GM18505 (cell line): ENCODE results near the gene NELFB.

Experiments
- ATAC-seq: cut with Tn5 transposase; IDR thresholded peaks from one replicate; pipeline ENCODE4 v1.9.1; 2021; ENCODE audit not compliant: unreplicated experiment
- POLR2A ChIP-seq: IDR thresholded peaks from 4 replicates; pipeline ENCODE4 v1.6.1; 2011; ENCODE audit warnings: borderline replicate concordance; ENCODE audit not compliant: insufficient read depth, insufficient read length; ENCODE audit errors: extremely low read depth

NELFB gene

GRCh38 chr9:137318602-137319001 is 63.5 kb downstream of the NELFB start:
- ATAC-seq = no peak
- no peak for TF ChIP-seq POLR2A

- TF ChIP-seq POLR2A = no peak
Measured at GRCh38 chr9:137319011-137319738, 64.0 kb downstream of the NELFB start.

GRCh38 chr9:137319739-137320551 is 64.8 kb downstream of the NELFB start:
- no peak for TF ChIP-seq POLR2A

More at GRCh38 chr9:137319011-137319738, 64.0 kb downstream of the NELFB start:
- no peak for ATAC-seq

GRCh38 chr9:137320555-137321384 is 65.6 kb downstream of the NELFB start:
- no peak for ATAC-seq
- TF ChIP-seq POLR2A = no peak

More at GRCh38 chr9:137319739-137320551, 64.8 kb downstream of the NELFB start:
- no peak for ATAC-seq

- ATAC-seq = no peak
- TF ChIP-seq POLR2A = no peak
Measured at GRCh38 chr9:137321726-137322361, 66.7 kb downstream of the NELFB start.
